WTC11 (cell line): ENCODE data around the gene ADAMTS12. TPM values are rescaled to one million over a fixed set of nuclear protein-coding genes. Genes with fewer than 3 reads are reported as not detected.

Source experiments
- ATAC-seq: fragments of 200-7000 bp; cut with Tn5 transposase; 2 replicates; pipeline ENCODE4 v1.10.0; 2021; ENCODE audit warnings: mild to moderate bottlenecking, moderate library complexity
- CTCF ChIA-PET: fragments of 300-600 bp; sonication (Branson Sonifier 250); formaldehyde crosslinking; loops from one replicate; lab custom pipeline; 2021; ENCODE audit warnings: antibody characterized with exemption; lab: Charles Lee
- POLR2A ChIA-PET: fragments of 350-600 bp; sonication (Branson Sonifier 250); formaldehyde crosslinking; loops from one replicate; lab custom pipeline; 2021; ENCODE audit warnings: antibody characterized with exemption; lab: Charles Lee
- DNase-seq: peaks from one replicate; pipeline ENCODE4 v3.0.0; 2021; ENCODE audit warnings: low spot score
- H3K27ac Mint-ChIP-seq: 2 replicates; pipeline ENCODE4 v1.8.0; 2021; ENCODE audit warnings: mixed read lengths
- H3K27me3 Mint-ChIP-seq: 2 replicates; pipeline ENCODE4 v1.8.0; 2021; ENCODE audit warnings: low read depth, mild to moderate bottlenecking, moderate library complexity, mixed read lengths
- H3K36me3 Mint-ChIP-seq: 2 replicates; pipeline ENCODE4 v1.8.0; 2021; ENCODE audit warnings: mixed read lengths
- H3K4me1 Mint-ChIP-seq: 2 replicates; pipeline ENCODE4 v1.8.0; 2022; ENCODE audit warnings: mixed read lengths
- H3K4me3 Mint-ChIP-seq: 2 replicates; pipeline ENCODE4 v1.8.0; 2021; ENCODE audit warnings: mild to moderate bottlenecking, moderate library complexity, mixed read lengths
- H3K9me3 Mint-ChIP-seq: 2 replicates; pipeline ENCODE4 v1.8.0; 2021; ENCODE audit warnings: mixed read lengths
- AFF4 ChIP-seq: sonication (generic); formaldehyde crosslinking; IDR thresholded peaks from 2 replicates; pipeline ENCODE4 v1.8.1; 2023; ENCODE audit warnings: mild to moderate bottlenecking, missing genetic modification reagents, borderline replicate concordance
- ATF6 ChIP-seq: sonication (generic); formaldehyde crosslinking; IDR thresholded peaks from 2 replicates; pipeline ENCODE4 v1.8.1; 2023; ENCODE audit warnings: mild to moderate bottlenecking, missing genetic modification reagents
- CBFB ChIP-seq: sonication (generic); formaldehyde crosslinking; IDR thresholded peaks from 2 replicates; pipeline ENCODE4 v1.8.1; 2022; ENCODE audit warnings: mild to moderate bottlenecking, low read depth, missing genetic modification reagents
- E2F1 ChIP-seq: sonication (generic); formaldehyde crosslinking; IDR thresholded peaks from 2 replicates; pipeline ENCODE4 v1.8.0; 2022; ENCODE audit warnings: mild to moderate bottlenecking, missing genetic modification reagents
- E2F5 ChIP-seq: sonication (generic); formaldehyde crosslinking; IDR thresholded peaks from 2 replicates; pipeline ENCODE4 v1.8.1; 2022; ENCODE audit warnings: mild to moderate bottlenecking, moderate library complexity, missing genetic modification reagents
- EMX1 ChIP-seq: fragments of 250-450 bp; sonication (Bioruptor Pico); IDR thresholded peaks from 2 replicates; pipeline ENCODE4 v1.8.0; 2021; ENCODE audit warnings: mild to moderate bottlenecking
- ETV6 ChIP-seq: sonication (generic); formaldehyde crosslinking; IDR thresholded peaks from 2 replicates; pipeline ENCODE4 v1.8.1; 2022; ENCODE audit warnings: mild to moderate bottlenecking, missing genetic modification reagents
- FOXP4 ChIP-seq: sonication (generic); formaldehyde crosslinking; IDR thresholded peaks from 2 replicates; pipeline ENCODE4 v1.8.0; 2022; ENCODE audit warnings: mild to moderate bottlenecking, missing genetic modification reagents
- HMGXB4 ChIP-seq: sonication (generic); formaldehyde crosslinking; IDR thresholded peaks from 2 replicates; pipeline ENCODE4 v1.8.1; 2023; ENCODE audit warnings: mild to moderate bottlenecking, moderate library complexity, missing genetic modification reagents
- KAT7 ChIP-seq: sonication (generic); formaldehyde crosslinking; IDR thresholded peaks from 2 replicates; pipeline ENCODE4 v1.8.1; 2023; ENCODE audit warnings: missing genetic modification reagents, mild to moderate bottlenecking, borderline replicate concordance
- MYBL2 ChIP-seq: sonication (generic); formaldehyde crosslinking; IDR thresholded peaks from 2 replicates; pipeline ENCODE4 v1.8.1; 2023; ENCODE audit warnings: mild to moderate bottlenecking, moderate library complexity, missing genetic modification reagents
- NFATC4 ChIP-seq: fragments of 250-450 bp; sonication (Bioruptor Pico); IDR thresholded peaks from 2 replicates; pipeline ENCODE4 v1.9.0; 2021; ENCODE audit warnings: mild to moderate bottlenecking
- OVOL2 ChIP-seq: fragments of 250-450 bp; sonication (Bioruptor Pico); IDR thresholded peaks from 2 replicates; pipeline ENCODE4 v1.9.0; 2021; ENCODE audit warnings: mild to moderate bottlenecking, borderline replicate concordance
- SMAD4 ChIP-seq: sonication (generic); formaldehyde crosslinking; IDR thresholded peaks from 2 replicates; pipeline ENCODE4 v1.8.0; 2022; ENCODE audit warnings: mild to moderate bottlenecking, missing genetic modification reagents
- ZBTB21 ChIP-seq: sonication (generic); formaldehyde crosslinking; IDR thresholded peaks from 2 replicates; pipeline ENCODE4 v1.8.1; 2023; ENCODE audit warnings: mild to moderate bottlenecking, missing genetic modification reagents, borderline replicate concordance
- ZNF121 ChIP-seq: sonication (generic); formaldehyde crosslinking; IDR thresholded peaks from 2 replicates; pipeline ENCODE4 v1.8.0; 2023; ENCODE audit warnings: missing genetic modification reagents
- ZNF232 ChIP-seq: sonication (generic); formaldehyde crosslinking; IDR thresholded peaks from 2 replicates; pipeline ENCODE4 v1.8.0; 2022; ENCODE audit warnings: mild to moderate bottlenecking, missing genetic modification reagents
- ZNF317 ChIP-seq: sonication (generic); formaldehyde crosslinking; IDR thresholded peaks from 2 replicates; pipeline ENCODE4 v1.8.1; 2023; ENCODE audit warnings: low read depth, mild to moderate bottlenecking, moderate library complexity, missing genetic modification reagents, borderline replicate concordance
- ZNF512 ChIP-seq: sonication (generic); formaldehyde crosslinking; IDR thresholded peaks from 2 replicates; pipeline ENCODE4 v1.8.1; 2022; ENCODE audit warnings: missing genetic modification reagents, borderline replicate concordance
- ZNF671 ChIP-seq: fragments of 250-450 bp; sonication (Bioruptor Pico); IDR thresholded peaks from 2 replicates; pipeline ENCODE4 v1.8.0; 2021; ENCODE audit warnings: mild to moderate bottlenecking
- total RNA-seq: library from RNA; stranded (reverse); gene quantifications from 3 replicates; pipeline ENCODE4 v1.2.3, GENCODE V29; 2021

The ADAMTS12 gene
- total RNA-seq, 1 experiment from 2014 or later: 13.5 TPM

- Mint-ChIP-seq H3K27me3 (peaks cover 24% of the 10 kb centered on the region), H3K4me3 (no peak overlapping the region), H3K9me3 (no peaks in the 10 kb centered on the region), H3K36me3 (no peaks in the 10 kb centered on the region), H3K4me1 (peaks cover 27% of the 10 kb centered on the region), H3K27ac (no peak overlapping the region)
- ATAC-seq: no peak
- no peak for TF ChIP-seq KAT7 (CRISPR knock-in tag)
- no peak for TF ChIP-seq E2F1 (CRISPR knock-in tag)
- no peak for TF ChIP-seq MYBL2
- TF ChIP-seq EMX1 (CRISPR knock-in tag): no peak
- no peak for TF ChIP-seq FOXP4
- no peak for TF ChIP-seq E2F5 (CRISPR knock-in tag)
- TF ChIP-seq ZNF121 (CRISPR knock-in tag): no peak
- no peak for TF ChIP-seq ZNF512
- no peak for TF ChIP-seq ZNF317 (CRISPR knock-in tag)
- no peak for TF ChIP-seq NFATC4
- no peak for TF ChIP-seq ATF6 (CRISPR knock-in tag)
- TF ChIP-seq CBFB (CRISPR knock-in tag): no peak
- TF ChIP-seq HMGXB4 (CRISPR knock-in tag): no peak
- TF ChIP-seq AFF4 (CRISPR knock-in tag): no peak
- TF ChIP-seq SMAD4 (CRISPR knock-in tag): no peak
- no peak for TF ChIP-seq ETV6 (CRISPR knock-in tag)
- no peak for TF ChIP-seq OVOL2
- TF ChIP-seq ZNF232 (CRISPR knock-in tag): no peak
- no peak for TF ChIP-seq ZBTB21 (CRISPR knock-in tag)
- no peak for TF ChIP-seq ZNF671
- ChIA-PET POLR2A (no interaction called here), CTCF (no interaction called here)
- DNase-seq: no peak
Measured at GRCh38 chr5:33894566-33894965, 2.8 kb upstream of the ADAMTS12 start.
